GM18502 (cell line): ENCODE measurements around the gene AKAP10.
"Not testable (repeated sequence)": the region's sequence is repeated elsewhere in the genome, so short reads cannot be mapped to it uniquely, and the experiment has no call there.

Experiments
- ATAC-seq: cut with Tn5 transposase; IDR thresholded peaks from one replicate; pipeline ENCODE4 v1.9.1; 2021; ENCODE audit warnings: mild to moderate bottlenecking; ENCODE audit not compliant: unreplicated experiment, poor library complexity

Gene AKAP10

DNA sequence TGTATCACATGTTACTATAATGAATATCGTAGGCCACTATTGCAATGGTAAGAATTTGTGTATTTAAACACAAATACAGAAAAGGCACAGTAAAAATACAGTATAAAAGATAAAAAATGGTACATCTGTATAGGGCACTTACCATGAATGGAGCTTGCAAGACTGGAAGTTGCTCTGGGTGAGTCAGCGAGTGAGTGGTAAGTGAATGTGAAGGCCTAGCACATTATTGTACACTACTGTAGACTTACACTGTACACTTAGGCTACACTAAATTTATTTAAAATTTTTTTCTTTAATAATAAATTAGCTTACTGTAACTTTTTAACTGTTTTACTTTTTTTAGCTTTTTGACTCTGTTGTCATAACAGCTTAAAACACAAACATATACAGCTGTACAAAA, 42.5 kb downstream of the AKAP10 start:
- ATAC-seq: no peak

DNA sequence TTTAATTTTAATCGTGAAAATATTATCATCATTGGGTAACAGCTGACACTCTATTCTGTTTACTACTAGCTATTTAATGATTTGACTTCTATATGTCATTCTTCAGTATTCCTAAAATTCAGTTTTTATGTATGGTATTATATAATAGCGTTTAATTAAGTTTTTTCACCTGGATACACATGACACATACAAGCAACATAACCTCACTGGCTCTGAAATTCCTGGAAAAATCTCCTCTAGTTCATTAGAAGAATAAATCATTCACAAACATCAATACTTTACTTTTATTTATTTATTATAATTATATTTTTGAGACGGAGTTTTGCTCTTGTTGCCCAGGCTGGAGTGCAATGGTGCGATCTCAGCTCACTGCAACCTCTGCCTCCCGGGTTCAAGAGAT, 44.0 kb downstream of the AKAP10 start:
- no peak for ATAC-seq

- ATAC-seq: no peak
These were observed 44.4 kb downstream of the AKAP10 start for GRCh38 chr17:19933221-19933620.

- ATAC-seq: no peak
These were observed 49.3 kb downstream of the AKAP10 start for GRCh38 chr17:19928299-19928698.

DNA sequence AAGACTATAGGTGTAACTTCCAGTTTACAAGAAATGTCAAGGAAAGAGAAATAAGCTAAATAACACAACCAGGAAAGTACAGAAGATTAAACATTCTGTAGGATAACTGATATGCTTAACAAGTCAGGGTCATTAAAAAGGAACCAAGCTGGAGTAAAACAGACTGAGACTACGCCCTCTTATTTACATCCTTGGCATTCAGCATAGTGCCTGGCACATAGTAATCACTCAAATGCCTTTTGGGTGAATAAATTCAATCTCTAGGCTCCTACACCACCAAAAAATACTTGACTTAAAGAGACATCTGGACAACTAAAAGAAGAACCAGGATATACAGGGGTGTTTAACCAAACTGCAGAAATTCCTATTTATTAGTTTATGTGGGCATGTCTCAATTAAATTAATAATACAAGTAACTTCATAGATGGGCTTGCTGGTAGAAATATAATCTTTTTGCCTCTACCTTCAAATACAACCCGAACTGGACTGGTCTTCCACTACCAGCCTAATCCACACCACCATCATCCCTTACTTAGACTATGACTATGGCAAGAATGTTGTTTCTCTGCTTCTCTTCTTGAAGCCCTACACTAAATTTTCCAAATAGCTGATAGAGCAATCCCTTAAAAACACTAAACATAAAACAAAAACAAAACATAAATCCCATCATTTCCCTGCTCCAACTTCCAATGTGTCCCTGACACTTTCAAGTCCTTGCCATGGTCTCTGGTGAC, 62.2 kb downstream of the AKAP10 start:
- no peak for ATAC-seq

- no peak for ATAC-seq
These were observed 66.6 kb downstream of the AKAP10 start for GRCh38 chr17:19911033-19911432.

DNA sequence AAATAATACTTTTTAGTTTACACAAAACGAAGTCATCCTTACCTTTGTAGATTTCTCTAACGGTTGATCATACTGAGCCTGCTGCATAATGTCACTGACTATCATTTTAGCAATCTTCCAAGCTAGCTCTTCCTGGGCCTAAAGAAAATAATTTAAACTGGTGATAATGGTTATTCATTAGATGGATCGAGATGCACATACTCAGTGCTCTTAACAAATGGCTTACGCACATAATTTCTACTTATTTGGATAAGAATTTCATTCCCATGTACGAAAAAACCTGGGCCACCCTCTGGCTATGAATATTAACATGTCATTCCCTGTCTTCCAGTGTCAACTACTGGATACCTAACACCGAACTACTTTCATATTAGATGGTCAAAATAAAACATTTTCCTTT, 68.5 kb downstream of the AKAP10 start:
- ATAC-seq: no peak

- no peak for ATAC-seq
These were observed 72.1 kb downstream of the AKAP10 start for GRCh38 chr17:19905502-19905901.

- ATAC-seq: no peak
These were observed 72.7 kb downstream of the AKAP10 start for GRCh38 chr17:19904924-19905323.

DNA sequence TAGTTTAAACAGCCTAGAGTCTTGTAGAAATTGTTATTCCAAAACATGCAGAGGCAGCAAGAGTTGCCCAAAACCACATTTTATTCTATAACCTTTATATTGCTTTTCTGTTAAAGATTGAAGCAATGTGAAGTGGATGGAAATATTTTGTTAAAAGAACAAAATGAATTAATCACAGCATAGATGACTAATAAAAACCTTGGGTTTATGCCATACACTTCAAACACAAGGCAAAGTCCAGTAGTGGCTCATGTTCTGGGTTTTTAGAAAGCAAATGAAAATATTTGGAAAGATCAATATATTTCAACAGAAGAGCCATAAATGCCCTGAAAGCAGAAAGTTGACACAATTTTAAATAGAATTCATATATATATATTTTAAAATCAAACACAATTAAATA, 73.2 kb downstream of the AKAP10 start:
- ATAC-seq: no peak

- ATAC-seq: no peak
These were observed 76.8 kb downstream of the AKAP10 start for GRCh38 chr17:19900809-19901208.

DNA sequence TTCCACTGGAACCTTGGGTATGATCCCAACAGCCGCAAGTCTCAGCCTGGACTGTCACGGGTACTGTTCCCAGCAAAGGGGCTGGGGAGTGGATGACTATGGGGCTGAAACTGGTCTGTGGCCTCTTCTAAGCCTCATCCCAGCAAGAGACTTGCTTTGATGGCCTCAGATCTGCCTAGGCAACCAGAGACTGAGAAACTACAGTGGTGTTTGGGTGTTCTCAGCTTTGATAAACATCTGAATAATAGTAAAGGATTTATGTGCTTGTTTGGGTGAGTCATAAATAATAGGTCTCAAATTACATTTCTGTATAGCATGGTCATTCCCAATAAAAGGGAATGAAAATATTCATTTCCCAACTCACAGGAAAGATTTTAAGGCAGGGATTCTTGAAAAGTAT, 79.7 kb downstream of the AKAP10 start:
- ATAC-seq: no peak

DNA sequence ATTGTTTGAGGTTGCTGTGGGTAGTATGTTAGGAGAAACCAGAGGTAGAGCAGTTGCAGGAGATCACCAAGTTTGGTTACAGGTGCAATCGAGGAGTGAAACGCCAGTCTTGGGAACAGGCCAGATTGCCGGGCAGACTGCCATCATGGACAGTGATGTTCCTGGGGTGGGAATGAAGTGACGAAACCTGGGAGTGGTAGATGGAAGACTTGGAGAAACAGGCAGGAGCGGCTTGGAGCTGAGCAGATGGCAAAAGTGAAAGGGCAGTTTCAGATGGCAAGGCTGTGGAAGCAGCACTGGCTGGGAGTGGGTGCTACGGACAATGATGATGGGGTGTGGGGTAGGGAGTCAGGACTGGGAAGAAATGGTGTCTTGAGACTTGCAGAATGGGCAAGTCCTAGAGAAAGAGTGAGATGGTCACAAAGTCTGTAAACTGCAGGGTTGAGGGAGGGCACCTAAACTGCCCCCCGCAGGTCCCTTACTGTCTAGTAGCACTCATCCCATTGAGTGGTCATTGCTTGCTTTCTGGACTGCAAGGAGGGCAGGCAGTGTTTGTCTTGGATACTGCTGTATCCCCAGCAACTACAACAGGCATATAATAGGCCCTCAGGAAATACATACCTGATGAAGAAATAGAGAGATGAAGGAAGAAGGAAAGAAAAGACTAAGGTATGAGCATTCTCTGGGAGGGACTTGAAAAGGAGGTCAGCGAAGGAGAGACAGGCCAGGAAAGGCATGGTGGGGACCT, 80.4 kb downstream of the AKAP10 start:
- no peak for ATAC-seq

- ATAC-seq: no peak
These were observed 80.9 kb downstream of the AKAP10 start for GRCh38 chr17:19896679-19897078.

- not testable (repeated sequence) for ATAC-seq
These were observed 87.1 kb downstream of the AKAP10 start for GRCh38 chr17:19890554-19890953.

DNA sequence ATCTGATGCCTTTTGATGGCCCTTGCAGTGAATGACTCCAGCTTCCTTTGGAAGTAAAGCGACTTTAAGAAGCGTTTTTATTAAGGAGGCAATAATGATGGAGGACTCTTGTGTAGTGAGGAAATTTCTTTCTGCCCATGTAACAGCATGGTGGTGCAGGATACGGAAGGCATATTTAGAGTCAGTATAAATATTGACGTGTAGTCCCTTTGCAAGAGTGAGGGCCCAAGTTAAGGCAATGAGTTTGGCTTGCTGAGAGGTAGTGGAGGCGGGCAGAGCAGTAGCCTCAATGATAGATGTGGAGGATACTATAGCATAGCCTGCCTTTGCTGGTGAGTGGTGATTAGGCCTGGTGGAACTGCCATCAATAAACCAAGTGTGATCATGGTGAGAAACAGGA, 87.6 kb downstream of the AKAP10 start:
- ATAC-seq: not testable (repeated sequence)

- ATAC-seq: no peak
These were observed 91.5 kb downstream of the AKAP10 start for GRCh38 chr17:19886116-19886515.

GRCh38 chr17:19883537-19884215, 94.0 kb downstream of the AKAP10 start:
- no peak for ATAC-seq

DNA sequence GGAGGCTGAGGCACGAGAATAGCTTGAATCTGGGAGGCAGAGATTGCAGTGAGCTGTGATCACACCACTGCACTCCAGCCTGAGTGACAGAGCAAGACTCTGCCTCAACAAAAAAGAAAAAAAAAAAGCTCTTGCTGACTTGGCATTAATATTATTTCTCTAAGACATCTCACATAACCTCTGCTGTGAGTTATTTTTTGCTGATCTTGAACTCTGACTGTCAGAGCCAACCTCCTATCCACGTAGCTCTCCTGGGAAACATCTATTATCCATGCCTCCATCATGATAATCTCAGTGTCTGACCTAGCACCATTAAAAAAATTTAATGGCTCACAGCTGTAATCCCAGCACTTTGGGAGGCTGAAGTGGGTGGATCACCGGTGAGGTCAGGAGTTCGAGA, 97.2 kb downstream of the AKAP10 start:
- no peak for ATAC-seq

- ATAC-seq: no peak
These were observed 100.2 kb downstream of the AKAP10 start for GRCh38 chr17:19877364-19877945.
